Amniotic epithelial cell (primary cell): Measurements from ENCODE around the gene ETS1.

ENCODE experiments used
- DNase-seq: peaks from one replicate; pipeline ENCODE4 v3.0.0-alpha.2; 2010; ENCODE audit warnings: low read depth

ETS1 gene

GRCh38 chr11:128424271-128424711 is 163.1 kb downstream of the ETS1 start:
- no peak for DNase-seq

GRCh38 chr11:128422576-128423370 is 164.6 kb downstream of the ETS1 start:
- DNase-seq: no peak

- DNase-seq: peak; percentile 89
These were observed 165.6 kb downstream of the ETS1 start for GRCh38 chr11:128421577-128422330.

- peak; percentile 98 for DNase-seq
These were observed 166.4 kb downstream of the ETS1 start for GRCh38 chr11:128420951-128421350.

GRCh38 chr11:128420265-128420664 is 167.1 kb downstream of the ETS1 start:
- DNase-seq: peak; percentile 65

- no peak for DNase-seq
These were observed 168.2 kb downstream of the ETS1 start for GRCh38 chr11:128419012-128419767.

GRCh38 chr11:128417607-128418324 is 169.6 kb downstream of the ETS1 start:
- DNase-seq: peak; percentile 97

- no peak for DNase-seq
These were observed 170.4 kb downstream of the ETS1 start for GRCh38 chr11:128416976-128417375.

GRCh38 chr11:128415539-128415938 is 171.8 kb downstream of the ETS1 start:
- DNase-seq: peak; percentile 40

- DNase-seq: no peak
These were observed 174.2 kb downstream of the ETS1 start for GRCh38 chr11:128412847-128413791.

- DNase-seq: no peak
These were observed 175.5 kb downstream of the ETS1 start for GRCh38 chr11:128411812-128412211.

- DNase-seq: no peak
These were observed 176.2 kb downstream of the ETS1 start for GRCh38 chr11:128411150-128411549.

GRCh38 chr11:128409476-128409875 is 177.9 kb downstream of the ETS1 start:
- peak; percentile 92 for DNase-seq
